ENCODE data around the gene NPAS3.

NPAS3 gene

DNA sequence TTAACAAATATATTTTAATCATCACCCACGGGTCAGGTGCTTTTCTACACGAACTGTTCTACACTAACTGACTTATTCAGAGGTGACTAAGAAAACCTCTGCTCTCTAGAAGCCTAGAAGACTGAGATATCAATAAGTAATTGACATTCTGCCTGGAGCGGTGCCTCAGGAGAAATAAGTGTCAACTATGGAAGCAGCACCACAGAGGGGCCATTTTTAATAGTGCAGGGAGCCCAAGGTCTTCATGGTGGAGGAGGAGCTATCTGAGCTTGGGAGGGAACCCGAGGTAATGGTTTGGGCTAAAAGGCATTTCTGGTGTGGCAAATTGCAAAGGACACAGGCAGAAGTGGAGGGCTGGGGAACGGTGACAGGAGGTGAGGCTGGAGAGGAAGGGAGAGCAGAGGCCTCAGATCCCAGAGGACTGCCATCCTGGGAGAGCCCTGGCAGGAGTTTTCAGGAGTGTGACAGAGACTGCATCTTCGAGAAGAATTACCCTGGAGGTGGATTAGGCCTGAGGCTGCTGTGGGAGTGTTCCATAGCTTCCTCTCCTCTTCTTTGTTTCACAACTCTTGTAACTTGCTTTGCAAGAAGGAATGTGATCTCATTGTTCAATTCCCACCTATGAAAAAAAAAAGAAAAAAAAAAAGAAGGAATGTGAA is 123.1 kb downstream of the NPAS3 start:
- TF ChIP-seq, protein P1, sequence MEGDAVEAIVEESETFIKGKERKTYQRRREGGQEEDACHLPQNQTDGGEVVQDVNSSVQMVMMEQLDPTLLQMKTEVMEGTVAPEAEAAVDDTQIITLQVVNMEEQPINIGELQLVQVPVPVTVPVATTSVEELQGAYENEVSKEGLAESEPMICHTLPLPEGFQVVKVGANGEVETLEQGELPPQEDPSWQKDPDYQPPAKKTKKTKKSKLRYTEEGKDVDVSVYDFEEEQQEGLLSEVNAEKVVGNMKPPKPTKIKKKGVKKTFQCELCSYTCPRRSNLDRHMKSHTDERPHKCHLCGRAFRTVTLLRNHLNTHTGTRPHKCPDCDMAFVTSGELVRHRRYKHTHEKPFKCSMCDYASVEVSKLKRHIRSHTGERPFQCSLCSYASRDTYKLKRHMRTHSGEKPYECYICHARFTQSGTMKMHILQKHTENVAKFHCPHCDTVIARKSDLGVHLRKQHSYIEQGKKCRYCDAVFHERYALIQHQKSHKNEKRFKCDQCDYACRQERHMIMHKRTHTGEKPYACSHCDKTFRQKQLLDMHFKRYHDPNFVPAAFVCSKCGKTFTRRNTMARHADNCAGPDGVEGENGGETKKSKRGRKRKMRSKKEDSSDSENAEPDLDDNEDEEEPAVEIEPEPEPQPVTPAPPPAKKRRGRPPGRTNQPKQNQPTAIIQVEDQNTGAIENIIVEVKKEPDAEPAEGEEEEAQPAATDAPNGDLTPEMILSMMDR (IDR thresholded peaks at IDR 0.05; ENCODE audit: control extremely low read depth, extremely low read depth, low read depth, missing control alignments), result no peak
- DNase-seq (ENCODE audit: extremely low spot score), result no peak
- CTCF ChIA-PET, result interaction anchor here (1.3 kb wide), 1 partner anchor 19 kb away, joined by 3 read pairs; no protein-coding TSS in a partner anchor
- POLR2A ChIA-PET, result no interaction called here

DNA sequence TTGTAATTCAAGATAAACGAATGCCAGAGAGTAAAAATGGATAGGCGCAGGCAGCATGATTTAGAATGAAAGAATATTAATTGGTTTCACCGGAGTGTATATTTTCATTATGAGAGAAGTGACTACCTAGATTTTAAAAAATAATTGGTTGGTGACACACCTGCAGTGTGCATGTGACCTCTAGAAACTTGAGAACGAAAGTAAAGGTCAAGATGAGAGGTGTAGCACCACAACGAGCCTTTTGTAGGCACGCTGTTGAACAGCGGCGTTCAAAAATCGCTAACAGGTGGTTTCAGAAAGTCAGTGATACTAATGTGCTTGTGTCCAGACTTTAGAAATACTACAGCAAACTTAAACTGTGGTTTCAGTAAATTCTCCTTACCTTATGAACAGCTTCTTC is 123.8 kb downstream of the NPAS3 start:
- ChIA-PET CTCF (interaction anchor here (1.0 to 1.3 kb wide), 2 partner anchors 12 to 19 kb away, joined by 3 read pairs; no protein-coding TSS in a partner anchor), POLR2A (no interaction called here)

GRCh38 chr14:33062881-33063280 is 124.2 kb downstream of the NPAS3 start:
- CTCF ChIA-PET, result interaction anchor here (1.0 to 1.3 kb wide), 2 partner anchors 11 to 18 kb away, joined by 3 read pairs; no protein-coding TSS in a partner anchor
- TF ChIP-seq, protein P1 (IDR thresholded peaks at IDR 0.05; ENCODE audit: control extremely low read depth, extremely low read depth, low read depth, missing control alignments), result no peak
- no peak for DNase-seq (ENCODE audit: extremely low spot score)
- POLR2A ChIA-PET, result no interaction called here

More for the DNA sequence above, 123.8 kb downstream of the NPAS3 start:
- no peak for DNase-seq (ENCODE audit: extremely low spot score)
- TF ChIP-seq, protein P1 (IDR thresholded peaks at IDR 0.05; ENCODE audit: control extremely low read depth, extremely low read depth, low read depth, missing control alignments), result no peak

DNA sequence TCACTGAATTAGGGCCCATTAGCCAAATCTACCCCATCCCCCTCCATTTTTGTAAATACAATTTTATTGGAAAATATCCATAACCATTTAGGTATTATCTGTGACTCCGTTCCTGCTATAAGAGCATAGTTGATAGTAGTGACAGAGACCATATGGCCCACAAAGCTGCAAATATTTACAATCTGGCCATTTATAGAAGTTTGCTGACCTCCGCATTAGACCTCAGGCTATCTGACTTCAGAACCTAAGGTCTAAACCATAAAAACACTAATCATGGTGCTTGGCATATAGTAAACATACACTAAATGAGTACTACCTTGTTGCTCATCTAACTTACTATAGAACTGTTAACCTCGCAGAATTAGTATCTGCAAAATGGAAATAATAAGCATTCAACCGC is 124.8 kb downstream of the NPAS3 start:
- ChIA-PET POLR2A (no interaction called here), CTCF (no interaction called here)
- TF ChIP-seq, protein P1 (IDR thresholded peaks at IDR 0.05; ENCODE audit: control extremely low read depth, extremely low read depth, low read depth, missing control alignments), result no peak
- no peak for DNase-seq (ENCODE audit: extremely low spot score)

DNA sequence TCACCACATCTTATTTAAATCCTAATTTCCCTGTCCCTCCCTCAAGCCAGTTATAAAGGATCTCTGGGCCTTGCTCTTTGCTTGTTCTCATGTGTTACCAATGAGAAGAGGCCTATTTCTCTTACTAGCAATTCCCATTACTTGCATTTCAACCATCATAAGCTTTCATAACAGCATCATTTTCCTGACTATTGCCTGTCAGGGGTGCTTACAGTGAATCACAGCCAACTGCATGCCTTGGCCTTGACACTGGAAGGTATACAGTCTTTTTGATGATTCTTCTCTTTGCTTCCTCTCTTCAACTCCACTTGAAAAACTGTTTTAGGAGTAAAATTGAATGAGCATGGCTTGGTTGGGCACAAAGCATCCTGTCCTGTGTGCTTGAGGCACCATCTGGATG is 127.0 kb downstream of the NPAS3 start:
- no peak for DNase-seq (ENCODE audit: extremely low spot score)
- POLR2A ChIA-PET, result no interaction called here
- TF ChIP-seq, protein P1 (IDR thresholded peaks at IDR 0.05; ENCODE audit: control extremely low read depth, extremely low read depth, low read depth, missing control alignments), result no peak
- CTCF ChIA-PET, result no interaction called here

GRCh38 chr14:33068040-33068439 is 129.4 kb downstream of the NPAS3 start:
- CTCF ChIA-PET, result interaction anchor here (1.2 kb wide), 1 partner anchor 9 kb away, joined by 4 read pairs; no protein-coding TSS in a partner anchor

More at GRCh38 chr14:33068040-33068439, 129.4 kb downstream of the NPAS3 start:
- DNase-seq (ENCODE audit: extremely low spot score), result no peak
- TF ChIP-seq, protein P1 (IDR thresholded peaks at IDR 0.05; ENCODE audit: control extremely low read depth, extremely low read depth, low read depth, missing control alignments), result no peak
- POLR2A ChIA-PET, result no interaction called here
